ENCODE results near the gene TTC27. TPM values are rescaled to one million over a fixed set of nuclear protein-coding genes. Genes with fewer than 3 reads are reported as not detected.

TTC27 gene
- polyA plus RNA-seq, 1 donor from 2014 or later = 11.1 TPM

DNA sequence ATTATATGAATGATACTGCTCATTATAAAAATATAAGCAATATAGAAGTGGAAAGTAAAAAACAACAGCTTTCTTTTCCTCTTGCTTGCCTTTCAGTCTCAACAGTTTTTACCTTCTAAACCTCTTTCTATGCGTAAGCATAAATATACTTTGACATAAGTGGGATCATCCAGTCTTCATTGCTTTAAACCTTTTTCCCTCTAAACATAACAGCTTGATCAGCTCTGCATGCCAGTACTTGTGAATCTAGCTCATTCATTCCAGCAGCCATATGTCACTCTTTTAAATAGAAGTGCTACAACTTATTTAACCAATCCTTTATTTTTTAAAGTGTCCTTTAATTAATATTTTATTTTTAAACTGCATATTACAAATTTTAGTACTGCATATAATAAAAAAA, 88.1 kb downstream of the TTC27 start:
- TF ChIP-seq POLR2AphosphoS5 (IDR thresholded peaks at IDR 0.05) (no peak), SMC3 (conservative IDR thresholded peaks at IDR 0.05; ENCODE audit: poor library complexity) (no peak), TAF1 (IDR thresholded peaks at IDR 0.05; ENCODE audit: low read depth) (no peak), EP300 (conservative IDR thresholded peaks at IDR 0.05; ENCODE audit: poor library complexity, severe bottlenecking) (no peak), MXI1 (conservative IDR thresholded peaks at IDR 0.05; ENCODE audit: poor library complexity, severe bottlenecking) (no peak), RAD21 (conservative IDR thresholded peaks at IDR 0.05) (no peak), EZH2 (IDR thresholded peaks at IDR 0.05; ENCODE audit: borderline replicate concordance, insufficient read depth, low read length, poor library complexity, severe bottlenecking) (no peak)
- TF ChIP-seq, protein P1, sequence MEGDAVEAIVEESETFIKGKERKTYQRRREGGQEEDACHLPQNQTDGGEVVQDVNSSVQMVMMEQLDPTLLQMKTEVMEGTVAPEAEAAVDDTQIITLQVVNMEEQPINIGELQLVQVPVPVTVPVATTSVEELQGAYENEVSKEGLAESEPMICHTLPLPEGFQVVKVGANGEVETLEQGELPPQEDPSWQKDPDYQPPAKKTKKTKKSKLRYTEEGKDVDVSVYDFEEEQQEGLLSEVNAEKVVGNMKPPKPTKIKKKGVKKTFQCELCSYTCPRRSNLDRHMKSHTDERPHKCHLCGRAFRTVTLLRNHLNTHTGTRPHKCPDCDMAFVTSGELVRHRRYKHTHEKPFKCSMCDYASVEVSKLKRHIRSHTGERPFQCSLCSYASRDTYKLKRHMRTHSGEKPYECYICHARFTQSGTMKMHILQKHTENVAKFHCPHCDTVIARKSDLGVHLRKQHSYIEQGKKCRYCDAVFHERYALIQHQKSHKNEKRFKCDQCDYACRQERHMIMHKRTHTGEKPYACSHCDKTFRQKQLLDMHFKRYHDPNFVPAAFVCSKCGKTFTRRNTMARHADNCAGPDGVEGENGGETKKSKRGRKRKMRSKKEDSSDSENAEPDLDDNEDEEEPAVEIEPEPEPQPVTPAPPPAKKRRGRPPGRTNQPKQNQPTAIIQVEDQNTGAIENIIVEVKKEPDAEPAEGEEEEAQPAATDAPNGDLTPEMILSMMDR (IDR thresholded peaks at IDR 0.05; ENCODE audit: poor library complexity, severe bottlenecking) = no peak
- TF ChIP-seq, protein P2, sequence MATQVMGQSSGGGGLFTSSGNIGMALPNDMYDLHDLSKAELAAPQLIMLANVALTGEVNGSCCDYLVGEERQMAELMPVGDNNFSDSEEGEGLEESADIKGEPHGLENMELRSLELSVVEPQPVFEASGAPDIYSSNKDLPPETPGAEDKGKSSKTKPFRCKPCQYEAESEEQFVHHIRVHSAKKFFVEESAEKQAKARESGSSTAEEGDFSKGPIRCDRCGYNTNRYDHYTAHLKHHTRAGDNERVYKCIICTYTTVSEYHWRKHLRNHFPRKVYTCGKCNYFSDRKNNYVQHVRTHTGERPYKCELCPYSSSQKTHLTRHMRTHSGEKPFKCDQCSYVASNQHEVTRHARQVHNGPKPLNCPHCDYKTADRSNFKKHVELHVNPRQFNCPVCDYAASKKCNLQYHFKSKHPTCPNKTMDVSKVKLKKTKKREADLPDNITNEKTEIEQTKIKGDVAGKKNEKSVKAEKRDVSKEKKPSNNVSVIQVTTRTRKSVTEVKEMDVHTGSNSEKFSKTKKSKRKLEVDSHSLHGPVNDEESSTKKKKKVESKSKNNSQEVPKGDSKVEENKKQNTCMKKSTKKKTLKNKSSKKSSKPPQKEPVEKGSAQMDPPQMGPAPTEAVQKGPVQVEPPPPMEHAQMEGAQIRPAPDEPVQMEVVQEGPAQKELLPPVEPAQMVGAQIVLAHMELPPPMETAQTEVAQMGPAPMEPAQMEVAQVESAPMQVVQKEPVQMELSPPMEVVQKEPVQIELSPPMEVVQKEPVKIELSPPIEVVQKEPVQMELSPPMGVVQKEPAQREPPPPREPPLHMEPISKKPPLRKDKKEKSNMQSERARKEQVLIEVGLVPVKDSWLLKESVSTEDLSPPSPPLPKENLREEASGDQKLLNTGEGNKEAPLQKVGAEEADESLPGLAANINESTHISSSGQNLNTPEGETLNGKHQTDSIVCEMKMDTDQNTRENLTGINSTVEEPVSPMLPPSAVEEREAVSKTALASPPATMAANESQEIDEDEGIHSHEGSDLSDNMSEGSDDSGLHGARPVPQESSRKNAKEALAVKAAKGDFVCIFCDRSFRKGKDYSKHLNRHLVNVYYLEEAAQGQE (IDR thresholded peaks at IDR 0.05; ENCODE audit: borderline replicate concordance) = no peak
- no peak overlapping the region for H3K4me2 ChIP-seq (ENCODE audit: low read length)

DNA sequence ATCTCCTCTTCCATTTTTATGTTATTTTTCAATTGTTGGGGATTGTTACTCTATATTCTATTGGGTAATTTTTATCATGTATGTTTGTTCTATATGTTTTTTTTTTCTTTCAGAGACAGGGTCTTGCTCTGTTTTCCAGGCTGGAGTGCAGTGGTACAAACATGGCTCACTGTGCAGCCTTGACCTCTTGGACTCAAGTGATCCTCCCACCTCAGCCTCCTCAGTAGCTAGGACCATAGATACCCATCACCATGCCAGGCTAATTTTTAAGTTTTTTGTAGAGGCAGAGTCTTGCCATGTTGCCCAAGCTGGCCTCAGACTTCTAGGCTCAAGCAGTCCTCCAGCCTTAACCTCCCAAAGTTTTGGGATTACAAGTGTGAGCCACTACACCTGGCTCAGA, 88.7 kb downstream of the TTC27 start:
- H3K79me2 ChIP-seq (replicated peaks; ENCODE audit: insufficient read depth, low read length) = no peaks in the 10 kb centered on the region
- no peak overlapping the region for H3K4me3 ChIP-seq (ENCODE audit: low read length)

More for the DNA sequence above, 88.1 kb downstream of the TTC27 start:
- no peaks in the 10 kb centered on the region for H3K36me3 ChIP-seq (ENCODE audit: insufficient read depth, low read length)
- no peak overlapping the region for H3K4me3 ChIP-seq (ENCODE audit: low read length)
- no peaks in the 10 kb centered on the region for H3F3A ChIP-seq (ENCODE audit: insufficient read depth, low read length, poor library complexity, severe bottlenecking)
- H3K27ac ChIP-seq (ENCODE audit: low read length) = no peak overlapping the region
- H3K9ac ChIP-seq (ENCODE audit: low read length) = no peak overlapping the region
- no peaks in the 10 kb centered on the region for H3K27me3 ChIP-seq (ENCODE audit: insufficient read depth, low read depth, low read length)
- no peaks in the 10 kb centered on the region for H3K9me3 ChIP-seq (ENCODE audit: low read length)
- H2AFZ ChIP-seq (ENCODE audit: low read depth, low read length) = no peak overlapping the region
- no peaks in the 10 kb centered on the region for H3K79me2 ChIP-seq (replicated peaks; ENCODE audit: insufficient read depth, low read length)
- no peaks in the 10 kb centered on the region for H4K20me1 ChIP-seq (ENCODE audit: insufficient read depth)
- no peaks in the 10 kb centered on the region for H3K9me2 ChIP-seq (ENCODE audit: insufficient read depth, low read length)

More for the DNA sequence above, 88.7 kb downstream of the TTC27 start:
- H3F3A ChIP-seq (ENCODE audit: insufficient read depth, low read length, poor library complexity, severe bottlenecking) = no peaks in the 10 kb centered on the region
- no peak overlapping the region for H3K4me2 ChIP-seq (ENCODE audit: low read length)
- H2AFZ ChIP-seq (ENCODE audit: low read depth, low read length) = no peak overlapping the region
- no peaks in the 10 kb centered on the region for H4K20me1 ChIP-seq (ENCODE audit: insufficient read depth)
- H3K27ac ChIP-seq (ENCODE audit: low read length) = no peak overlapping the region
- H3K9me2 ChIP-seq (ENCODE audit: insufficient read depth, low read length) = no peaks in the 10 kb centered on the region
- no peaks in the 10 kb centered on the region for H3K36me3 ChIP-seq (ENCODE audit: insufficient read depth, low read length)
- H3K27me3 ChIP-seq (ENCODE audit: insufficient read depth, low read depth, low read length) = no peaks in the 10 kb centered on the region
- H3K9ac ChIP-seq (ENCODE audit: low read length) = no peak overlapping the region
- no peaks in the 10 kb centered on the region for H3K9me3 ChIP-seq (ENCODE audit: low read length)
- no peak for TF ChIP-seq MXI1 (conservative IDR thresholded peaks at IDR 0.05; ENCODE audit: poor library complexity, severe bottlenecking)
- no peak for TF ChIP-seq EP300 (conservative IDR thresholded peaks at IDR 0.05; ENCODE audit: poor library complexity, severe bottlenecking)
- no peak for TF ChIP-seq SMC3 (conservative IDR thresholded peaks at IDR 0.05; ENCODE audit: poor library complexity)
- no peak for TF ChIP-seq TAF1 (IDR thresholded peaks at IDR 0.05; ENCODE audit: low read depth)
- TF ChIP-seq, protein P1 (IDR thresholded peaks at IDR 0.05; ENCODE audit: poor library complexity, severe bottlenecking) = no peak
- no peak for TF ChIP-seq POLR2AphosphoS5 (IDR thresholded peaks at IDR 0.05)
- TF ChIP-seq, protein P2 (IDR thresholded peaks at IDR 0.05; ENCODE audit: borderline replicate concordance) = no peak
- no peak for TF ChIP-seq RAD21 (conservative IDR thresholded peaks at IDR 0.05)
- no peak for TF ChIP-seq EZH2 (IDR thresholded peaks at IDR 0.05; ENCODE audit: borderline replicate concordance, insufficient read depth, low read length, poor library complexity, severe bottlenecking)

Measured in neural cell (in vitro differentiated cells).